HuH-7.5 (cell line): ENCODE data around the gene KCNMB2.
"Not testable (repeated sequence)": the region's sequence is repeated elsewhere in the genome, so short reads cannot be mapped to it uniquely, and the experiment has no call there.

Experiments
- DNase-seq: peaks from one replicate; pipeline ENCODE4 v3.0.0; 2011; ENCODE audit warnings: low spot score

The KCNMB2 gene

GRCh38 chr3:178536211-178537079 lies at the start of gene KCNMB2:
Gene KCNMB2 (plus strand): TSS chr3:178536436.
- no peak for DNase-seq

DNA sequence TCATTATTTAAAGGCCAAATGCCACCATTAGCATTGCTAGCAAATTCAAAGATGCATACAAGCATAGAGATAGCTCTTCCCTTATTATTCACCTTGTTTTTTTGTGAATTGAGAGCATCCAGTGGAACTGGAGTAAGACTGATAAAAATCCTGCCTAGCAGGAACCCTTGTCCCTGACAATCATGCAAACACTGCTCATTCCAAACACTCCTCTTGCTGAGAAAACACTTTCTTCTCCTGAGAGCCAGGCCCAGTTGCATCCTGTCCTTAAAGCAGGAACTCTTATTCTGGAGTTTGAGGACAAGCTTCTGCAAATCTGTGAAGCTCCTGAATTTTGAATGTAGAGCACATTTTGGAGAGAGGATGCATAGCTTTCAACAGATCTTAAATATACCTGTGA lies 49.3 kb upstream of the KCNMB2 start:
- DNase-seq = no peak

GRCh38 chr3:178487752-178488151 lies 48.5 kb upstream of the KCNMB2 start:
- DNase-seq = no peak

DNA sequence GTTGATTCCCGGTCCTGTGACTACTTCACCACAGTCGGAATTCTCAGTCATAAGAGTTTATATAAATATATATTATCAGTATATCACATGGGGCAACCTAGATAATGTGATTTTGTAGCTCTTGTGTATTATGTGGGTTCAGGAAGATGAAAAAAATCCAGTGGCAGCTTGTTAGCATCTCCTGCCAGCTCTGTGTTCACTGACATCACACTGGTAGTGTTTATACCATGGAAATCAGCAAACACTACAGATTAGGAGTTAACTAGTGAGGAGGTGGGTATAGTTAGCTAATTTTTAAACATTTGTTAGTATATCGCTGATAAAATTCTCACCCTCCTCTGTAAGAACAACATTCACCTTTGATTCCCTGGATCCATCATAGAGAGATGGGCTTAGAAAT lies 44.5 kb upstream of the KCNMB2 start:
- no peak for DNase-seq

DNA sequence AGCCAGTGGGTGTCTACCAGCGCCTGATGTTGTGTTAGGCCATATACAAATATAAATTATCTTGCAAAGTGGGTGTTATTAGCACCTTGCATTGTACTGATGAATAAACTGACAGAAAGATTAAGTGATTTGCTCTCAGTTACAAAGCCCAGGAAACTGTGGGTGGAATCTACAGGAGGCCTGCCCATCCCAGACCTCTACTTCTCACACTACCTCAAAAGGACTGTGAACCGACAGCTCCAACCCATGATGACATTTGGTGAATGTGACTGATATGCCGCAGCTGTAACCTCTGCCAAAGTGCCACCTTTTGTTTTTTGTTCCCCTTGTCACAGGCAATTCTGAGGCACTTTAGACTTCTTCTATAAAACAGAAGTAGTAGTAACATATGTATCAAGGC lies 43.7 kb upstream of the KCNMB2 start:
- DNase-seq = no peak

GRCh38 chr3:178494386-178494785 lies 41.9 kb upstream of the KCNMB2 start:
- DNase-seq = no peak

DNA sequence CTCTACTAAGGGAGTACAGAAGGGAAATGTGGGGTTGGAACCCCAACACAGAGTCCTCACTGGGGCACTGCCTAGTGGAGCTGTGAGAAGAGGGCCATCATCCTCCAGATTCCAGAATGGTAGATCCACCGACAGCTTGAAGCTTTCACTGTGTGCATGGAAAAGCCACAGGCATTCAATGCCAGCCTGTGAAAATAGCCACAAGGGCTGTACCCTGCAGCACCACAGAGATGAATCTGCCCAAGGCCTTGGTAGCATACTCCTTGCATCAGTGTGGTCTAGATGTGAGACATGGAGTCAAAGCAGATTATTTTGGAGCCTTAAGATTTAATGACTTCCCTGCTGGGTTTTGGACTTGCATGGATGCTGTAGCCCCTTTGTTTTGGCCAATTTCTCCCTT lies 39.3 kb upstream of the KCNMB2 start:
- DNase-seq = no peak

DNA sequence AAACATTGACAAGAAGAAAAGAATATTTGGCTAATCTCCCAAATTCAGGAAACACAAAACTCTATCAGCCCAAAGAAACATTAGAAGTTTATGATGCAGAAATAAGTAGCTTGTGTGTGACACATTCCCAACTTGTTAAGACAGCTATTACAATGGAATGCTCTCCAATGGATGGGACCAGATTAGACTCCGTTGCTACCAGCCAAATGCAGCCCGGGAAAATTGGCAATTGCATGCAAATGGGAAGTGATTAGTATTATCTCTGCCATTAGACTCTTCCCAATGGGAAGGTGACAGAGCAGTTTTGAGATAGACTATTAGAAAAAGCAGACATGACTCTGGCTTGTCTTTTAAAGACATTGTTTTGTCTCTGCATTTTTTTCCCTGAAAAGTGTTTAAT lies 37.4 kb upstream of the KCNMB2 start:
- DNase-seq = no peak

- DNase-seq = no peak
Observed at GRCh38 chr3:178500631-178501030, 35.6 kb upstream of the KCNMB2 start.

- no peak for DNase-seq
Observed at GRCh38 chr3:178504128-178504527, 32.1 kb upstream of the KCNMB2 start.

DNA sequence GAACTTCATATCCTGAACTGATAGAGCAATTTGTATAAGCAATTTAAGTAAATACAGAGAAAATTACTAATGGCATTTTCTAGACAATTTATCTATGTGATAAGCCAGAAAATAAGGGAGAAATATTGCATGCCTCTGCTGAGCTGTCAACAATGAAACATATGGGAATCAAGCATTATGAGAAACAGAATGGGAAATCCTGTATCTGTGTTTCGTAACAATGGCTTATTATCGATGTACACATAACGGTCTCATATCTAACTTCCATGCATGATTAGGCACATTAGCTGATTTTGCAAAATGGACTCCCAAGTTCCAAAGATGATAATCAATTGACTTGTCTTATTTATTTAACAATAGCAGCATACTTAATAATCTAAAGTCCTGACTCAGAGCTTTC lies 30.4 kb upstream of the KCNMB2 start:
- DNase-seq = no peak

DNA sequence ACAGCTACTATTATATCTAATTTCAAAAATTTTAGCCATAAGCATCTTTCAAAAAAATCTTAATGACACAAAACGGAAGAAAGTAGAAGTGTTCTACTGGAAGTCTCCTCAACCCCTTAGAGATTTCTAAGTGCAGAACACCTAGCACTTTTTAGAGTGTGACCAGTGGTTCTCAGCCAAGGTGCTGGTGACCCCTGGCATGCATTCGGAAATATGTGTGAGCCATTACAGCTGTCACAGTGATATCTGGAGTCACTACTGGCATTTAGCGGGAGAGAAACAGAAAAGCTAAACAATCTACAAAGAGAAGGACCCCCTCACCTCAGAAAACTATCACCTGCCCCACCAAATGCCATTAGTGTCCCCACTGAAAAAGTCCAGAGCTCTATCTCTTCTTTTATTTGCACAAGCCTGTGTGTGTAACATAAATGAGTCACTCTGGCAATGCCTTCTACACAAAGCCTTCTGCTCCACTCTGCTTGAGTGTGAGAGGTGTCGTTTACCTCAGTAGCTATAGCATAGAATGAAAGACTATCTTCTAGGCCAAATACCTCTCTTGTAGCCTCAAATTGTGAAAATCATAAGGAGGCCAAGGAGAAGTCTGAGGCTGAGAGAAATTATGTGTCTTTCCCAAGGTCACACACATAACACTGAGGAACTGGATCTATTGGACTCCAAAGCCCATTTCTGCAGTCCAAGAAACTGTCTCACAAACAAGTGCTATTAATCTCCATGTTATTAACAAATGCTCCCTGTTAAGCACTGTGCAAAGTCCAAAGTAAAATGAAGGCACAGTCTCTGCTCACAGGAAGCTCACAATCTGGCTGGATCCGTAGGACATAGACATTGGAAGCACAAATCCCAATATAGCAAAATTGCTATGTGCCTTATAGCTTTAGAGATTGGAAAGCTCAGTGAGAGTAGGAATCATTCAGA lies 28.5 kb upstream of the KCNMB2 start:
- no peak for DNase-seq

- DNase-seq = no peak
Observed at GRCh38 chr3:178508443-178508825, 27.8 kb upstream of the KCNMB2 start.

DNA sequence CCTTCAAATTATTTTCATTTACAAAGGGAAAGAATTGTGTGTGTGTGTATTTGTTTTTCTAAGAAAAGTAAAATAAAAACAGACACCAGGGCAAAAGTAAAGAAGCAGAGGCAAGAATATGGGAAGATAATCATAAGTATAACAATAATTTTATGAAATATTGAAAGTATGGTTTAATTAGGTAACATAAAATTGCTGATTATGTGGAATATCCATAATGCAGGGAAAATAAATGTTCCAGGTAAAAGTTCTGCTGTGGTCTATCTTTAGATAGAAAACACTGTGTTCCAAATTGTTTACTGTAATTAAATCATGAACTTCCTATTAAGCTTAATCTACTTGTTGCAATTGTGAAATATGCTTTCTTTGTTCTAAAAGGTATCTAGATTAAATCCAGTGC lies 25.7 kb upstream of the KCNMB2 start:
- DNase-seq = no peak

DNA sequence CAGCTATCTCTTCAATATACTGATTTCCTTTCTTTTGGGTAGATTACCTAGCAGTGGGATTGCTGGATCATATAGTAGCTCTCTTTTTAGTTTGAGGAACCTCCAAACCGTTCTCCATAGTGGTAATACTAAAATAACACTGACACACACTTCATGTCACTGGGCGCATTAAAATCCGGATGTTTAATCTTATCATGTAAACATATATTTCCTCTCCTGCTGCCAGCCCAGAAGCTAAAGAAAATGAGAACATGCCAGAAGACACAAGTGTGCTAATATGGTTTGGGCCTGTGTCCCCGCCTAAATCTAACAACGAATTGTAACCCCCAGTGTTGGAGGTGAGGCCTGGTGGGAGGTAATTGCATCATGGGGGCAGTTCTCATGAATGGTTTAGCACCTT lies 23.6 kb upstream of the KCNMB2 start:
- DNase-seq = no peak

DNA sequence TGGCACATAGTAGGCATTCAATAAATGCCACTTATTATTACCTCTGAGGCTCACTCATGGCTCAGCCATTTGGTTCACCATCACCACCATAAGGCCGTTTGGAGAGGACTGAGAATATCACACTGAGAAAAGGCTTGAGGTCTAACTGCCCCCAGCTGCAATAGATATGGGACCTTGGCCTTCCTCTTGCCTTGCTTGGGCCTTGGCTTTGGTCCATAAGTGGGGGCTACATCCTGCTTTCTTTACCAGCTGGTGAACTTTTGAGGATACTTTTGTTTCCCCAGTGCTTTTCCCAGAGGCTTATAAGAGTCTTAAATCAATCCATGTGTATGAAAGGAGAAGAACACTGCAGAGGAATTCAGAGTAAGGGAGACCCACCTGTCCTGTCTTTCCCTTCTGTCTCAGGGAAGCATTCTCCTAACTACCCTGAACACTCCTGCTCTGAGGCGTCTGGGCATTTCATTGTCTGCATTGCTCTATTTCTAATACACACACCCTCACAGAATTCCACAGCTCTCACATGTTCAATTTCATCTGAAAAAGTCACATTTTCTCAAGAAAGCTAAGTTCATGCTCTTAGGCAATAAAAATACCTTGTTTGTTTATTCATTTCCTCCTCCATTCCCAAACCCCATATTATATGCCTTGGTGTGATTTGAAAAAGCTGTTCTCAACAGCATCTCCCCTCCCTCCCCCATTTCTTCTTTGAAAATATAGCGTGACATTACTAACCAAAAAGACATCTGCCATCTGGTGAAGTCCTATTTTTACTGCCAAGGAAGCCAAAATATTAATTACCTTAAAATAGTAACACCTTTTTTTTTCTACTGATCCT lies 22.5 kb upstream of the KCNMB2 start:
- no peak for DNase-seq

GRCh38 chr3:178514401-178514800 lies 21.8 kb upstream of the KCNMB2 start:
- no peak for DNase-seq

- not testable (repeated sequence) for DNase-seq
Observed at GRCh38 chr3:178515076-178515744, 21.0 kb upstream of the KCNMB2 start.

GRCh38 chr3:178517665-178518334 lies 18.4 kb upstream of the KCNMB2 start:
- no peak for DNase-seq

DNA sequence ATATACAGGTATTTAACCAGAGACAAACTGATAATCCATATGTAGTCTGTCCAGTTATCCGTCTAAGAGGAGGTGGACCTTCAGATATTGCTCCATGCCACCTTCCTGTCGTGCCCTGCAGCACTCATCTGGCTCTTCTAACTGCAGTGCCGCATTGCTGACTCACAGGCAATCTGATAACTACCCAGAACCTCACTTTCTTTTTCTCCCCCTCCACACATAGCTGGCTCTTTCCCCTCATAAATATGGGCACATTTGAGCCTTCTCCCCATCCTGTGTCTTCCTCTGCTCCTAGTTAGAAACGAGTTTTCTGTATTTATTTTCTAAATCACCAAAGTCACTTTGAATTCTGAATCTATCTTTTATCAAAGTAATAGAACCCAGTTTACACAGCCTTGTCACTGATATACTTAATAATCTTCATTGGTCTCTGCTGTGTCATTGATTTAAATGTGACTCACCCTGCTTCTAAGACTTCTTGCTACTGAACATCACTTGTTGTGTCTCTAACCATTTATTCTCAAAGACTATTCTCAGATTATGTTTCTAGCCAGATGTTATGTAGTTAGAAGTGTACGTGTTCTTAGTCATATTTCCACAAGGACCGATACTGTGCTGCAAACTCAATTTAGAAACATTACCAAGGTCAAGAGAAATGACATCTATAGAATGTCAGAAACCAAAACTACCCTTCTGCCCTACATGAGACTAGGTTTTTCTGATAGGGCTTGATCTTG lies 17.4 kb upstream of the KCNMB2 start:
- DNase-seq = no peak
